GM06990 (cell line): ENCODE data around the gene TM4SF4.

ENCODE experiments used
- DNase-seq: peaks from one replicate; pipeline ENCODE4 v3.0.0-alpha.2; 2011; ENCODE audit not compliant: insufficient read length; ENCODE audit errors: extremely low read depth
- H3K27me3 ChIP-seq: replicated peaks from 2 replicates; pipeline ENCODE4 v1.6.0; 2011; ENCODE audit warnings: low read length; ENCODE audit not compliant: control insufficient read depth, insufficient read depth
- H3K36me3 ChIP-seq: 2 replicates; pipeline ENCODE4 v1.5.1; 2011; ENCODE audit warnings: low read length; ENCODE audit not compliant: control insufficient read depth, insufficient read depth
- H3K4me3 ChIP-seq: replicated peaks from 2 replicates; pipeline ENCODE4 v1.5.1; 2011; ENCODE audit warnings: low read depth, mild to moderate bottlenecking, control low read depth, low read length
- TF ChIP-seq, protein P1 (sequence below): IDR thresholded peaks from 2 replicates; pipeline ENCODE4 v1.5.1; 2011; ENCODE audit warnings: low read length, control low read depth, mild to moderate bottlenecking, inconsistent platforms; ENCODE audit not compliant: insufficient read depth, poor library complexity, severe bottlenecking

TM4SF4 gene

DNA sequence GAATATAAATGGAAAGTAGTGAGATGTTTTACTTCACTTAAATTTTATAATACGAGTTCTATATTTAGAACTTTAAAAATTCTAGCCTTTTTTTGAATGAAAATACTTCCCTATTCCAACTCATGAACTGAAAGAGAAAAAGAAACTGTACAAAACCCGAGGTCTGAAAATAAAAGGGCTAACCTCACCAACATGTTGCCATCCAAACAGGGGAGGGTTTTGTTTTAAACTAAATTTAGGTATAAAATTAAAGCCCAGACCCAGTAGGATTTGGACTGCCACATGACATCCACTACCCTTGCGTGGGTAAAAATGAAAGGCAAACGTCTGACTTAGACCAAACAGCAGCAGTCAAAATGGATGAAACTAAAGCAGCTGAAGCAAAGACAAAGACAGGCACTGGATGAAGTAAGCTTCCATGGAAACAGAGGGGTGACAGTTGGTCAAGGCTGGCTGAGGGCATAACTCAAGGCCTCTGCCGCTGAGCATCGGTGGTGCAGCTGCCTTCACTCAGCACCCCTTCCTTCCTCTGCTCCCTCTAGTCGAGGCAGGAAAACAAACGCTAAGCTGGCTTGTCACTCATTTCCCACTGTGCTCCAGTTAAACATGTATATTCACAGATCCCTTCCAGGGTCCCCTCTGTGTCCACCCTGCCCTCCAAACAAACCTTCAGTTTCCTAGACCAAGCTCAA lies 58.1 kb downstream of the TM4SF4 start:
- no peak overlapping the region for H3K4me3 ChIP-seq
- TF ChIP-seq, protein P1, sequence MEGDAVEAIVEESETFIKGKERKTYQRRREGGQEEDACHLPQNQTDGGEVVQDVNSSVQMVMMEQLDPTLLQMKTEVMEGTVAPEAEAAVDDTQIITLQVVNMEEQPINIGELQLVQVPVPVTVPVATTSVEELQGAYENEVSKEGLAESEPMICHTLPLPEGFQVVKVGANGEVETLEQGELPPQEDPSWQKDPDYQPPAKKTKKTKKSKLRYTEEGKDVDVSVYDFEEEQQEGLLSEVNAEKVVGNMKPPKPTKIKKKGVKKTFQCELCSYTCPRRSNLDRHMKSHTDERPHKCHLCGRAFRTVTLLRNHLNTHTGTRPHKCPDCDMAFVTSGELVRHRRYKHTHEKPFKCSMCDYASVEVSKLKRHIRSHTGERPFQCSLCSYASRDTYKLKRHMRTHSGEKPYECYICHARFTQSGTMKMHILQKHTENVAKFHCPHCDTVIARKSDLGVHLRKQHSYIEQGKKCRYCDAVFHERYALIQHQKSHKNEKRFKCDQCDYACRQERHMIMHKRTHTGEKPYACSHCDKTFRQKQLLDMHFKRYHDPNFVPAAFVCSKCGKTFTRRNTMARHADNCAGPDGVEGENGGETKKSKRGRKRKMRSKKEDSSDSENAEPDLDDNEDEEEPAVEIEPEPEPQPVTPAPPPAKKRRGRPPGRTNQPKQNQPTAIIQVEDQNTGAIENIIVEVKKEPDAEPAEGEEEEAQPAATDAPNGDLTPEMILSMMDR, result no peak
- H3K36me3 ChIP-seq, result no peaks in the 10 kb centered on the region
- DNase-seq, result no peak
- no peaks in the 10 kb centered on the region for H3K27me3 ChIP-seq

DNA sequence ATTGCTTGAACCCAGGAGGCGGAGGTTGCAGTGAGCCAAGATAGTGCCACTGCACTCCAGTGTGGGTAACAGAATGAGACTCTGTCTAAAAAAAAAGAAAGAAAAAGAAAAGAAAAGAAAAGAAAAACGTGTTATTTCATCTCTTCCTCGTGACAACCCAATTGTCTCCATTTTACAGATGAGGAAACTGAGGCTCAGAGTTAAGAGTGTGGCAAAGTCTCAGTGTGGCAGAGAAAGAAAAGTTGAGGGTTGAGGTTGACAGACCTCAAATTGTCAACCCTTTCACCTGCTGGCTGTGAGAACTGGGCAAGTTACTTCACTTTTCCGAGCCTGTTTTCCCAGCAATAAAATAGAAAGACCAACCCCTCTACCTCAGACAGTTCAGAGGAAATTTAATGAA lies 59.6 kb downstream of the TM4SF4 start:
- H3K4me3 ChIP-seq, result no peak overlapping the region
- no peak for DNase-seq
- TF ChIP-seq, protein P1, result no peak
- H3K36me3 ChIP-seq, result no peaks in the 10 kb centered on the region
- H3K27me3 ChIP-seq, result no peaks in the 10 kb centered on the region

DNA sequence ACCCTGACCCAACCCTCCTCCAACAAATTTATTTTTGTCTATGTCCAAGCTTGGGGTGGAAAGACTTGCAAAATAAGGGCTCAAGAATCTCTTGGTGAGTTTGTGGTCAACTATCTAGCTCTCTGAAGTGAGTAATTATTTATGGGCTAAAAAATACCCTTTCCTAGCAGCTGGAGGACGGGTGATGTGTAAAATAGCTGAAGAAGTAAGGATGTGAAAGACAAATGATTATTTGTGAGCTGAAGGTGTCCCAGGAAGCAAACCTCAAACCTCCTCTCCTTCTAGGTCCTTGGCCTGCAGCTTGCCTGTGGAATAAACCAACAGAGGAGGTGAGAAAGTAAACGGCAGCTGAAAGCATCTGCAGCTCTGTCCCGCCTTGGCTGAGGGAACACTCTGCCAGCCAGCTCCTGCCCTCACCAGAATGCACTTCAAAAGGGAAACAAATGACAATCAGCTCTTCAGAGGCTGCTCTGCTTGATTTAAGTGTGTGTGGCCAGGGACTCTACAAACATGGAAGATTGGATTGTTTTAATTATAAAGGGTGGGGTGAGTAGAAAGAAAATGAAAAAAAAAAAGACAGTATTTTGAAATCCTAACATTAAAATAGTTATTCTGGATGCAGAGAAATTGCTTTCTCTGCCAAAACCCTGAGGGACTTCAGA lies 60.3 kb downstream of the TM4SF4 start:
- DNase-seq, result no peak
- TF ChIP-seq, protein P1, result no peak
- no peaks in the 10 kb centered on the region for H3K27me3 ChIP-seq
- H3K4me3 ChIP-seq, result no peak overlapping the region
- H3K36me3 ChIP-seq, result no peaks in the 10 kb centered on the region

DNA sequence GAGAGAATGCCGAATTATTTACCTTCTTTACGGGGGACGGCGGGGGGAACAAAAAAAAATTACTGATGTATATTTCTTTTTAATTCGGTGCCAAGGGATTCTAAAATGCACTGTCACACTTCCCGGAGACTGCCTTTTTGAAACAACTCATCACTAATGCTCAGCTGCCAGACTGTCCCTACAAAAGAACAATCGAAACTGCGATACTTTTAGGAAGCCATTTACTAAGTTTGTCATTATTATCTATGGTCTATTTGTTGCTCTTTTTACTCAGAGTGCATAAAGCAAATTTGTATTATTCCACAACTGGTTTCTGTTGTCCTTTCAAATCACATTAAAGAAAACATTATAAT lies 60.8 kb downstream of the TM4SF4 start:
- no peak overlapping the region for H3K4me3 ChIP-seq
- TF ChIP-seq, protein P1, result no peak

DNA sequence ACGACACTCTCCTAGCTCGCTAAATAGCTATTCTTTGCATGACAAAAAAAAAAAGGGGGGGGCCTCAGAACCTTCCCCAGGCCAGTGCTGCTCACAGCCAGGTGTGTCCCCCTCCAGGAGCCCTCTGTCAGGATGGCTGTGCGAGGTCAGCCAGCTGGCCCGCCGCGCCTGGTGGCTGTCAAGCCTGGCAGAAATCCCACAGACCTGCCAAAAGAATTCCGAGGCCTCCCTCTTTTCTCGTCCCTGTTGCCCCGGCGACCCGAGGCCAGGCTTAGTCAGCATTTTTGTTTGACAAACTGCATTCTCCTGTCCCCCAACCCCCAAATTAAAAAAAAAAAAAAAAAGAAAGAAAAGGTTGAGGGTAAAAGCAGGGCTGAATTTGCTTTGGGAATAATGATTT lies 61.9 kb downstream of the TM4SF4 start:
- DNase-seq, result no peak
- Histone ChIP-seq H3K36me3 (no peaks in the 10 kb centered on the region), H3K27me3 (no peaks in the 10 kb centered on the region), H3K4me3 (no peak overlapping the region)
- TF ChIP-seq, protein P1, result no peak

More for the DNA sequence above, 60.8 kb downstream of the TM4SF4 start:
- no peaks in the 10 kb centered on the region for H3K27me3 ChIP-seq
- no peaks in the 10 kb centered on the region for H3K36me3 ChIP-seq
- DNase-seq, result no peak

DNA sequence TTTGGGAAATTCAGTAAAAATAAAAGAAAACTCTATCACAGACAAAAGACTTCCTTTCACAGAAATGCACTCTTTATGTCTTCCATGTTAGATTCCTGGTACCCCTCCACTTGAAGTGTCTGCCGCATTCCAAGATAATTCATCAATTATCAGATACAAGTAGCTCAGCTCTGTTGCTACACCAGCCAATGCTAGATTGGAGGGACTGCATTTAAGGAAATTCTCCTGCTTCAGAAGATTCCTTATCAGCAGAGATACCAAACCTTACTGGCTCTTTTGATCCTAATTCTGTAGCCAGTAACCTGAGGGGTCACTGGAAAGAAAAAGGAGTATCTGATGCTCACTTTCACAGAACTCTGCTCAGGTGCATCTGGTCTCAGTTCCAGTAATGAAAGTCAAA lies 63.9 kb downstream of the TM4SF4 start:
- no peak overlapping the region for H3K4me3 ChIP-seq
- TF ChIP-seq, protein P1, result no peak
- no peaks in the 10 kb centered on the region for H3K36me3 ChIP-seq
- no peaks in the 10 kb centered on the region for H3K27me3 ChIP-seq
- DNase-seq, result no peak
